PC-9 (cell line): ENCODE data around the gene CACHD1. TPM values are rescaled to one million over a fixed set of nuclear protein-coding genes. Genes with fewer than 3 reads are reported as not detected.

Experiments used
- BruUV-seq: library from RNA; stranded (reverse); fragments of 400-500 nt; replicated peaks from 2 replicates; lab custom pipeline; 2021; lab: Mats Ljungman, UMichigan
- CTCF ChIA-PET: fragments of 300-600 bp; sonication (Branson Sonifier 250); formaldehyde crosslinking; loops from one replicate; lab custom pipeline; 2022; ENCODE audit warnings: antibody characterized with exemption; lab: Charles Lee
- POLR2A ChIA-PET: fragments of 300-600 bp; sonication (Branson Sonifier 250); formaldehyde crosslinking; loops from one replicate; lab custom pipeline; 2022; ENCODE audit warnings: antibody characterized with exemption; ENCODE audit not compliant: unreplicated experiment; lab: Charles Lee
- DNase-seq, 2 experiments: peaks; one replicate each; pipeline versions ENCODE4 v3.0.0 to v3.0.0-alpha.2; 2015 to 2022; ENCODE audit warnings: mixed read lengths in 1 of 2
- H2AFZ ChIP-seq: fragments of 200-600 bp; sonication (generic); 2 replicates; pipeline ENCODE4 v1.8.1; 2017; ENCODE audit warnings: antibody characterized with exemption
- H3F3A ChIP-seq: fragments of 200-600 bp; sonication (generic); 2 replicates; pipeline ENCODE4 v1.8.1; 2017; ENCODE audit warnings: antibody characterized with exemption, mild to moderate bottlenecking, low read depth; ENCODE audit not compliant: insufficient read depth
- H3K27ac ChIP-seq: fragments of 200-600 bp; sonication (generic); 2 replicates; pipeline ENCODE4 v1.6.1; 2016; ENCODE audit warnings: mixed run types
- H3K27me3 ChIP-seq: fragments of 200-600 bp; sonication (generic); 2 replicates; pipeline ENCODE4 v1.6.1; 2016; ENCODE audit warnings: low read depth, mixed run types; ENCODE audit not compliant: insufficient read depth
- H3K36me3 ChIP-seq: fragments of 200-600 bp; sonication (generic); 2 replicates; pipeline ENCODE4 v1.6.1; 2016; ENCODE audit warnings: low read depth, mixed run types
- H3K4me1 ChIP-seq: fragments of 200-600 bp; sonication (generic); replicated peaks from 2 replicates; pipeline ENCODE4 v1.6.1; 2016; ENCODE audit warnings: mixed run types; ENCODE audit not compliant: insufficient read depth
- H3K4me2 ChIP-seq: fragments of 200-600 bp; sonication (generic); 2 replicates; pipeline ENCODE4 v1.6.1; 2017; ENCODE audit warnings: mixed run types
- H3K4me3 ChIP-seq: fragments of 200-600 bp; sonication (generic); 2 replicates; pipeline ENCODE4 v1.6.1; 2016; ENCODE audit warnings: mixed run types
- H3K79me2 ChIP-seq: fragments of 200-600 bp; sonication (generic); 2 replicates; pipeline ENCODE4 v1.6.1; 2017; ENCODE audit warnings: low read depth, mixed run types
- H3K9me2 ChIP-seq: fragments of 200-600 bp; sonication (generic); 2 replicates; pipeline ENCODE4 v1.8.1; 2017; ENCODE audit warnings: mild to moderate bottlenecking; ENCODE audit not compliant: insufficient read depth
- H3K9me3 ChIP-seq: fragments of 200-600 bp; sonication (generic); 2 replicates; pipeline ENCODE4 v1.8.1; 2016; ENCODE audit warnings: low read depth; ENCODE audit not compliant: insufficient read depth
- H4K20me1 ChIP-seq: fragments of 200-600 bp; sonication (generic); 2 replicates; pipeline ENCODE4 v1.8.1; 2017; ENCODE audit not compliant: insufficient read depth
- CTCF ChIP-seq: fragments of 200-600 bp; sonication (generic); conservative IDR thresholded peaks from 2 replicates; pipeline ENCODE4 v1.6.1; 2017; ENCODE audit warnings: mixed run types, antibody characterized with exemption, mild to moderate bottlenecking, moderate library complexity
- EZH2 ChIP-seq: fragments of 200-600 bp; sonication (generic); IDR thresholded peaks from 2 replicates; pipeline ENCODE4 v1.8.0; 2017; ENCODE audit warnings: antibody characterized with exemption, low read depth
- intact Hi-C: fragments of 100-400 bp; cut with micrococcal nuclease; formaldehyde crosslinking; loops from one replicate; pipeline ENCODE4 v1.10.0; 2022; ENCODE audit not compliant: unreplicated experiment
- total RNA-seq: library from RNA; stranded (reverse); gene quantifications from 2 replicates; pipeline ENCODE4 v1.2.3, GENCODE V29; 2021

Gene CACHD1
- total RNA-seq, 1 experiment from 2014 or later, result 3.1 TPM

GRCh38 chr1:64476251-64476952, 6.5 kb downstream of the CACHD1 start:
- Histone ChIP-seq H3K27ac (no peak overlapping the region), H3F3A (no peaks in the 10 kb centered on the region; the same call in 1 of the 2 replicates), H3K4me1 (peaks cover 12% of the 10 kb centered on the region; the same call in 1 of the 2 replicates), H4K20me1 (no peaks in the 10 kb centered on the region), H3K4me2 (no peak overlapping the region), H3K9me2 (no peaks in the 10 kb centered on the region), H3K4me3 (no peak overlapping the region), H3K9me3 (no peaks in the 10 kb centered on the region), H3K36me3 (no peaks in the 10 kb centered on the region), H2AFZ (no peak overlapping the region), H3K79me2 (no peaks in the 10 kb centered on the region), H3K27me3 (no peaks in the 10 kb centered on the region; the same call in 1 of the 2 replicates)
- no TSS peak for BruUV-seq
- no peak for TF ChIP-seq CTCF
- no peak for TF ChIP-seq EZH2
- POLR2A ChIA-PET, result interaction anchor here (0.7 kb wide), 1 partner anchor 39 kb away, joined by 3 read pairs; no protein-coding TSS in a partner anchor
- no peak for DNase-seq
- CTCF ChIA-PET, result no interaction called here
- intact Hi-C loops, result loop anchor here (10.0 kb wide), 1 partner anchor 78 kb away; no protein-coding TSS in a partner anchor

GRCh38 chr1:64478594-64479470, 8.9 kb downstream of the CACHD1 start:
- TF ChIP-seq EZH2 (no peak), CTCF (no peak)
- H2AFZ ChIP-seq, result no peak overlapping the region
- no peaks in the 10 kb centered on the region for H3K27me3 ChIP-seq
- ChIA-PET POLR2A (no interaction called here), CTCF (no interaction called here)
- no peaks in the 10 kb centered on the region for H3K9me3 ChIP-seq
- H3F3A ChIP-seq, result no peaks in the 10 kb centered on the region; the same call in 1 of the 2 replicates
- no peak overlapping the region for H3K4me3 ChIP-seq
- no peaks in the 10 kb centered on the region for H3K9me2 ChIP-seq
- no peak for DNase-seq
- H3K27ac ChIP-seq, result no peak overlapping the region
- no peak overlapping the region for H3K4me2 ChIP-seq
- no TSS peak for BruUV-seq
- no peaks in the 10 kb centered on the region for H3K79me2 ChIP-seq
- intact Hi-C loops, result loop anchor here (10.0 kb wide), 1 partner anchor 76 kb away; no protein-coding TSS in a partner anchor
- H4K20me1 ChIP-seq, result no peaks in the 10 kb centered on the region
- no peaks in the 10 kb centered on the region for H3K36me3 ChIP-seq
- H3K4me1 ChIP-seq, result 0 out of 2 replicates have a peak, but pooled peaks cover 6% of the 10 kb centered on the region

DNA sequence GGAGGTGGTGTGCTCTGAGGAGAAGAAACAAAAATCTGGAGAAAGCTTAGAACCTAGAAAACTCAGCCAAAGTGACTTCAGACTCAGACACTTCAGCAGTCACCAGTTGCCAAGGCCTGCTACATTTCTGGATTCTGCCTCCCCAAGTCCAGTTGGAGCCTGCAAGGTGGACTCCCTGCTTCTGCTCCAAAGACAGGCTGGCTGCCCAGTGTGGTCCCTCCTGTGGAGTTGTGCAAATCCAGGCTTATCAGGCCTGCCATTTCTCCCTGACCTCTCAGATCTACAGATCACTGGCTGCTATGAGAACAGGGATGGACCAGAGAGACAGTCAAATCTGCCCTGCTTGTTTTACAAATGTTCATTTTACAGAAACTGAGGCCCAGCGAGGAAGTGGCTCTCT, 9.9 kb downstream of the CACHD1 start:
- ChIA-PET CTCF (no interaction called here), POLR2A (no interaction called here)
- Histone ChIP-seq H3K4me3 (no peak overlapping the region), H4K20me1 (no peaks in the 10 kb centered on the region), H3K27me3 (no peaks in the 10 kb centered on the region), H3K79me2 (no peaks in the 10 kb centered on the region), H3K4me1 (0 out of 2 replicates have a peak, but pooled peaks cover under 1% of the 10 kb centered on the region), H3F3A (no peaks in the 10 kb centered on the region; the same call in 1 of the 2 replicates), H2AFZ (no peak overlapping the region), H3K9me2 (no peaks in the 10 kb centered on the region), H3K4me2 (no peak overlapping the region), H3K9me3 (no peaks in the 10 kb centered on the region), H3K36me3 (no peaks in the 10 kb centered on the region), H3K27ac (no peak overlapping the region)
- DNase-seq, result no peak
- intact Hi-C loops, result loop anchor here (10.0 kb wide), 1 partner anchor 75 kb away; no protein-coding TSS in a partner anchor
- TF ChIP-seq EZH2 (no peak), CTCF (no peak)
- no TSS peak for BruUV-seq
